K562 treated with DMSO at 1 percent for 4 hours (cell line): ENCODE measurements around the gene XCL2. TPM values are rescaled to one million over a fixed set of nuclear protein-coding genes. Genes with fewer than 3 reads are reported as not detected.

Experiments
- total RNA-seq: library from RNA; unstranded; fragments of 300-600 nt; gene quantifications from 2 replicates; pipeline ENCODE4 v1.2.3, GENCODE V29; 2022; ENCODE audit not compliant: insufficient read depth

Gene XCL2, protein sequence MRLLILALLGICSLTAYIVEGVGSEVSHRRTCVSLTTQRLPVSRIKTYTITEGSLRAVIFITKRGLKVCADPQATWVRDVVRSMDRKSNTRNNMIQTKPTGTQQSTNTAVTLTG
- not detected in 2 replicates for total RNA-seq

DNA sequence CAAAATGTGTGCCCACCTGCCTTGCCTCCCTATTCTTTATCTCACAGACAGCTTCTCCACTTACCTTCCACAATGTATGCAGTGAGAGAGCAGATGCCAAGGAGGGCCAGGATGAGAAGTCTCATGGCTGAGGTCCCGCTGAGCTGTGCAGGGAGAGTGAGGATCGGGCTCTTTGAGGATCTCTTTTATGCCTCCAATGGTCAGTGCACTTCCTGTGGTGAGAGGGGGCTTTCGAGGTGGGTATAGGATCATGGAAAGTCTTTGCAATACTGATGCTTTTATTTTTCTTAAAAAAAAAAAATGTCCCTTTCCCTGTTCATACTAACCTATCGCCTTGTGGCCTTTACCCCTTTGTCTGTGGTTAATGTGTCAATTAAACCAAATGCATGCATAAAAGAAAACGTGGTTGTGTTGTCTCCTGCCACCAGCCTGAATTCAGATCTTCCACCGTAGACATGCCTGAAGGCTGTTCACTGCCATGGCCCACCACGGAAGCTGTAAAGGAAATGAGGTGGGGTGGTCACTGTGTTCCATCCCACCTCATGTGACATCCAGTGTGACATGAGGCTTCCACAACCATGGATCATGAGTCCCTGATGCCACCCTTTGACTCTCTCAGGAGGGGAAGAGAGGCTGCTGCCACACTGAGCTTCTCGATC, at the start of gene XCL2:
XCL2 (minus strand) TSS at position 158 of the 659 bp plus-strand sequence; CDS start at position 125, 33 bp downstream.

DNA sequence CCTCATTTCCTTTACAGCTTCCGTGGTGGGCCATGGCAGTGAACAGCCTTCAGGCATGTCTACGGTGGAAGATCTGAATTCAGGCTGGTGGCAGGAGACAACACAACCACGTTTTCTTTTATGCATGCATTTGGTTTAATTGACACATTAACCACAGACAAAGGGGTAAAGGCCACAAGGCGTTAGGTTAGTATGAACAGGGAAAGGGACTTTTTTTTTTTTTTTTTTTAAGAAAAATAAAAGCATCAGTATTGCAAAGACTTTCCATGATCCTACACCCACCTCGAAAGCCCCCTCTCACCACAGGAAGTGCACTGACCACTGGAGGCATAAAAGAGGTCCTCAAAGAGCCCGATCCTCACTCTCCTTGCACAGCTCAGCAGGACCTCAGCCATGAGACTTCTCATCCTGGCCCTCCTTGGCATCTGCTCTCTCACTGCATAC, 32.5 kb upstream of the XCL2 start, which contains the start of gene XCL1:
XCL1 (plus strand) TSS at position 361 of the 444 bp plus-strand sequence; CDS start at position 394, 33 bp downstream.

Other genes starting within 250 kb of the XCL2 start
- gene XCL1, start 32.6 kb upstream of the XCL2 start, total RNA-seq, result not detected in 2 replicates
- gene DPT, start 185.2 kb upstream of the XCL2 start, total RNA-seq, result not detected in 2 replicates